Midbrain (tissue), 1 donor: ENCODE measurements around the gene PTPRH.
"Not testable (repeated sequence)": the region's sequence is repeated elsewhere in the genome, so short reads cannot be mapped to it uniquely, and the experiment has no call there.

ENCODE experiments used
- DNase-seq: peaks from one replicate; lab custom pipeline; 2025; lab: John Stamatoyannopoulos, UW

The PTPRH gene

GRCh38 chr19:55179606-55180484 is 29.5 kb downstream of the PTPRH start, which contains the start of gene SYT5:
Gene SYT5 (minus strand): TSS chr19:55180289. CDS start chr19:55179041, 1,248 bp downstream.
- no peak for DNase-seq

GRCh38 chr19:55178781-55179599 is 30.3 kb downstream of the PTPRH start:
- DNase-seq = peak; percentile 83

GRCh38 chr19:55176076-55176475 is 33.2 kb downstream of the PTPRH start:
- DNase-seq = no peak

GRCh38 chr19:55175117-55175867 is 34.0 kb downstream of the PTPRH start:
- DNase-seq = no peak

GRCh38 chr19:55174425-55175116 is 34.7 kb downstream of the PTPRH start:
- DNase-seq = no peak

- no peak for DNase-seq
Observed at GRCh38 chr19:55173714-55174409, 35.4 kb downstream of the PTPRH start.

- DNase-seq = no peak
Observed at GRCh38 chr19:55173186-55173713, 36.1 kb downstream of the PTPRH start.

- DNase-seq = no peak
Observed at GRCh38 chr19:55172741-55173140, 36.6 kb downstream of the PTPRH start.

- not testable (repeated sequence) for DNase-seq
Observed at GRCh38 chr19:55172318-55172717, 37.0 kb downstream of the PTPRH start.

GRCh38 chr19:55171440-55171839 is 37.9 kb downstream of the PTPRH start:
- DNase-seq = no peak

GRCh38 chr19:55169136-55169535 is 40.2 kb downstream of the PTPRH start:
- DNase-seq = no peak

GRCh38 chr19:55166530-55167268 is 42.6 kb downstream of the PTPRH start, which contains the start of gene DNAAF3:
Gene DNAAF3 (minus strand): TSS chr19:55166613. CDS start chr19:55166413, 200 bp downstream.
- peak; percentile 90 for DNase-seq

GRCh38 chr19:55165952-55166529 is 43.3 kb downstream of the PTPRH start:
- peak; percentile 24 for DNase-seq

GRCh38 chr19:55161571-55162322 is 47.6 kb downstream of the PTPRH start:
- no peak for DNase-seq

- no peak for DNase-seq
Observed at GRCh38 chr19:55160986-55161365, 48.3 kb downstream of the PTPRH start.

- DNase-seq = peak; percentile 24
Observed at GRCh38 chr19:55160128-55160985, 48.9 kb downstream of the PTPRH start.

GRCh38 chr19:55158848-55159749 is 50.2 kb downstream of the PTPRH start:
- no peak for DNase-seq
